Fibroblast of the aortic adventitia (primary cell): ENCODE measurements around the gene CAPZB. TPM values are rescaled to one million over a fixed set of nuclear protein-coding genes. Genes with fewer than 3 reads are reported as not detected.

Source experiments
- DNase-seq: peaks from one replicate; pipeline ENCODE4 v3.0.0-alpha.2; 2010; ENCODE audit warnings: low read depth
- H3K4me3 ChIP-seq: 2 replicates; pipeline ENCODE4 v1.5.1; 2011; ENCODE audit warnings: low read depth, mild to moderate bottlenecking, control low read depth, low read length, moderate library complexity
- CTCF ChIP-seq: IDR thresholded peaks from 2 replicates; pipeline ENCODE4 v1.5.1; 2011; ENCODE audit warnings: mild to moderate bottlenecking, low read length, control low read depth, inconsistent platforms; ENCODE audit not compliant: insufficient read depth
- total RNA-seq: library from RNA; depleted of rRNA; stranded (reverse); fragments of >200 nt; gene quantifications from 2 replicates; pipeline ENCODE4 v1.2.3, GENCODE V29; 2012; ENCODE audit warnings: low replicate concordance

CAPZB gene
- total RNA-seq, 1 donor = 232 TPM

GRCh38 chr1:19331262-19331878 lies 154.0 kb downstream of the CAPZB start:
- DNase-seq = no peak
- no peak for TF ChIP-seq CTCF
- no peak overlapping the region for H3K4me3 ChIP-seq

GRCh38 chr1:19330449-19331135 lies 154.7 kb downstream of the CAPZB start:
- TF ChIP-seq CTCF = no peak
- no peak for DNase-seq
- no peak overlapping the region for H3K4me3 ChIP-seq

- TF ChIP-seq CTCF = no peak
- no peak overlapping the region for H3K4me3 ChIP-seq
- DNase-seq = no peak
Measured at GRCh38 chr1:19329611-19330010, 155.7 kb downstream of the CAPZB start.

GRCh38 chr1:19329188-19329587 lies 156.2 kb downstream of the CAPZB start:
- TF ChIP-seq CTCF = no peak
- DNase-seq = no peak
- no peak overlapping the region for H3K4me3 ChIP-seq

GRCh38 chr1:19328486-19328885 lies 156.9 kb downstream of the CAPZB start:
- TF ChIP-seq CTCF = no peak
- H3K4me3 ChIP-seq = no peak overlapping the region
- DNase-seq = no peak

- DNase-seq = no peak
- no peak for TF ChIP-seq CTCF
- H3K4me3 ChIP-seq = no peak overlapping the region
Measured at GRCh38 chr1:19327736-19328135, 157.6 kb downstream of the CAPZB start.
